ENCODE measurements around the gene AKAP8. TPM values are rescaled to one million over a fixed set of nuclear protein-coding genes. Genes with fewer than 3 reads are reported as not detected.
A peak's percentile ranks its signal among the peaks of the same experiment; 100 is the strongest.

Gene AKAP8
- total RNA-seq = 10 to 100 TPM; 48.5 to 62.5 TPM

GRCh38 chr19:15379083-15379998, at the start of gene AKAP8:
TSS of gene AKAP8 (minus strand) at chr19:15379787. CDS start at chr19:15379731, 56 bp downstream.
- Mint-ChIP-seq H3K4me3 (peak within 1 kb of the TSS; percentile 90), H3K9me3 (no peaks in the 10 kb centered on the region), H3K4me1 (peaks cover 29% of the 10 kb centered on the region), H3K36me3 (ENCODE audit: low read depth) (peaks cover 52% of the 10 kb centered on the region), H3K27me3 (no peaks in the 10 kb centered on the region), H3K27ac (peak within 1 kb of the TSS; percentile 93)
- peak; percentile 93 for ATAC-seq (replicated peaks)

GRCh38 chr19:15427991-15428471, 48.4 kb upstream of the AKAP8 start:
- no peak overlapping the region for H3K4me3 Mint-ChIP-seq
- no peaks in the 10 kb centered on the region for H3K27me3 Mint-ChIP-seq
- no peak overlapping the region for H3K27ac Mint-ChIP-seq
- peaks cover 14% of the 10 kb centered on the region for H3K4me1 Mint-ChIP-seq
- ATAC-seq (replicated peaks) = no peak
- no peaks in the 10 kb centered on the region for H3K9me3 Mint-ChIP-seq
- peaks cover 54% of the 10 kb centered on the region for H3K36me3 Mint-ChIP-seq (ENCODE audit: low read depth)

- ATAC-seq (replicated peaks) = no peak
- Mint-ChIP-seq H3K4me3 (no peak overlapping the region), H3K9me3 (no peaks in the 10 kb centered on the region), H3K27me3 (no peaks in the 10 kb centered on the region), H3K4me1 (peaks cover 13% of the 10 kb centered on the region), H3K36me3 (ENCODE audit: low read depth) (peaks cover 58% of the 10 kb centered on the region), H3K27ac (no peak overlapping the region)
Measured at GRCh38 chr19:15427350-15427700, 47.7 kb upstream of the AKAP8 start.

- Mint-ChIP-seq H3K27ac (no peak overlapping the region), H3K4me1 (peaks cover 11% of the 10 kb centered on the region), H3K4me3 (no peak overlapping the region), H3K27me3 (no peaks in the 10 kb centered on the region), H3K9me3 (no peaks in the 10 kb centered on the region), H3K36me3 (ENCODE audit: low read depth) (peaks cover 60% of the 10 kb centered on the region)
- ATAC-seq (replicated peaks) = no peak
Measured at GRCh38 chr19:15426485-15427349, 47.1 kb upstream of the AKAP8 start.

GRCh38 chr19:15425321-15425950, 45.8 kb upstream of the AKAP8 start:
- Mint-ChIP-seq H3K36me3 (ENCODE audit: low read depth) (peaks cover 53% of the 10 kb centered on the region), H3K4me1 (peaks cover 3% of the 10 kb centered on the region), H3K27me3 (no peaks in the 10 kb centered on the region), H3K9me3 (no peaks in the 10 kb centered on the region), H3K27ac (no peak overlapping the region), H3K4me3 (no peak overlapping the region)
- ATAC-seq (replicated peaks) = no peak

- no peak for ATAC-seq (replicated peaks)
- H3K4me3 Mint-ChIP-seq = no peak overlapping the region
- no peak overlapping the region for H3K27ac Mint-ChIP-seq
- no peaks in the 10 kb centered on the region for H3K27me3 Mint-ChIP-seq
- H3K36me3 Mint-ChIP-seq (ENCODE audit: low read depth) = peaks cover 52% of the 10 kb centered on the region
- H3K4me1 Mint-ChIP-seq = no peaks in the 10 kb centered on the region
- H3K9me3 Mint-ChIP-seq = no peaks in the 10 kb centered on the region
Measured at GRCh38 chr19:15424692-15425272, 45.2 kb upstream of the AKAP8 start.

- Mint-ChIP-seq H3K27ac (no peak overlapping the region), H3K9me3 (no peaks in the 10 kb centered on the region), H3K4me1 (no peaks in the 10 kb centered on the region), H3K27me3 (no peaks in the 10 kb centered on the region), H3K36me3 (ENCODE audit: low read depth) (peaks cover 52% of the 10 kb centered on the region), H3K4me3 (no peak overlapping the region)
- ATAC-seq (replicated peaks) = no peak
Measured at GRCh38 chr19:15424121-15424520, 44.5 kb upstream of the AKAP8 start.

GRCh38 chr19:15423130-15423529, 43.5 kb upstream of the AKAP8 start:
- Mint-ChIP-seq H3K36me3 (ENCODE audit: low read depth) (peaks cover 59% of the 10 kb centered on the region), H3K4me3 (no peak overlapping the region), H3K27me3 (no peaks in the 10 kb centered on the region), H3K27ac (no peak overlapping the region), H3K4me1 (peaks cover under 1% of the 10 kb centered on the region), H3K9me3 (no peaks in the 10 kb centered on the region)
- no peak for ATAC-seq (replicated peaks)

GRCh38 chr19:15422296-15423075, 42.9 kb upstream of the AKAP8 start:
- H3K4me1 Mint-ChIP-seq = peaks cover 4% of the 10 kb centered on the region
- peaks cover 57% of the 10 kb centered on the region for H3K36me3 Mint-ChIP-seq (ENCODE audit: low read depth)
- H3K27ac Mint-ChIP-seq = no peak overlapping the region
- H3K9me3 Mint-ChIP-seq = no peaks in the 10 kb centered on the region
- no peaks in the 10 kb centered on the region for H3K27me3 Mint-ChIP-seq
- ATAC-seq (replicated peaks) = no peak
- no peak overlapping the region for H3K4me3 Mint-ChIP-seq

- Mint-ChIP-seq H3K36me3 (ENCODE audit: low read depth) (peaks cover 53% of the 10 kb centered on the region), H3K27ac (no peak overlapping the region), H3K4me3 (no peak overlapping the region), H3K27me3 (no peaks in the 10 kb centered on the region), H3K9me3 (no peaks in the 10 kb centered on the region), H3K4me1 (peaks cover 4% of the 10 kb centered on the region)
- no peak for ATAC-seq (replicated peaks)
Measured at GRCh38 chr19:15421721-15422260, 42.2 kb upstream of the AKAP8 start.

GRCh38 chr19:15421136-15421695, 41.6 kb upstream of the AKAP8 start:
- Mint-ChIP-seq H3K27ac (no peak overlapping the region), H3K4me3 (no peak overlapping the region), H3K27me3 (no peaks in the 10 kb centered on the region), H3K36me3 (ENCODE audit: low read depth) (peaks cover 53% of the 10 kb centered on the region), H3K9me3 (no peaks in the 10 kb centered on the region), H3K4me1 (peaks cover 9% of the 10 kb centered on the region)
- no peak for ATAC-seq (replicated peaks)

- H3K27me3 Mint-ChIP-seq = no peaks in the 10 kb centered on the region
- no peaks in the 10 kb centered on the region for H3K9me3 Mint-ChIP-seq
- ATAC-seq (replicated peaks) = no peak
- peak overlapping the region; percentile 99 for H3K4me3 Mint-ChIP-seq
- peaks cover 11% of the 10 kb centered on the region for H3K4me1 Mint-ChIP-seq
- H3K27ac Mint-ChIP-seq = peak overlapping the region; percentile 99
- H3K36me3 Mint-ChIP-seq (ENCODE audit: low read depth) = peaks cover 58% of the 10 kb centered on the region
Measured at GRCh38 chr19:15419413-15420025, 39.9 kb upstream of the AKAP8 start.

All from activated T-helper 17 cell treated with anti-CD3 and anti-CD28 coated beads, Interleukin-2, amount 50 U/mL, for 72 hours (primary cell).